Vagina (tissue), 2 donors: Measurements from ENCODE around the gene DPYD. TPM values are rescaled to one million over a fixed set of nuclear protein-coding genes. Genes with fewer than 3 reads are reported as not detected.

Experiments
- DNase-seq, 2 donors: peaks; one replicate each; pipeline ENCODE4 v3.0.0-alpha.2; 2017; ENCODE audit errors: extremely low spot score in 2 of 2
- H3K27ac ChIP-seq: fragments of 200-600 bp; sonication (generic); one replicate; pipeline ENCODE4 v1.5.1; 2019
- H3K27me3 ChIP-seq: fragments of 200-600 bp; sonication (generic); one replicate; pipeline ENCODE4 v1.5.1; 2019
- H3K36me3 ChIP-seq, 2 donors: fragments of 200-600 bp; sonication (generic); one replicate each; pipeline ENCODE4 v1.5.1; 2017 to 2019
- H3K4me1 ChIP-seq: fragments of 200-600 bp; sonication (generic); one replicate; pipeline ENCODE4 v1.5.1; 2019
- H3K4me3 ChIP-seq, 2 donors: fragments of 200-600 bp; sonication (generic); 1 replicate in 1 of 2; 2 replicates in 1 of 2; pipeline ENCODE4 v1.5.1; 2016 to 2019
- H3K9me3 ChIP-seq: fragments of 200-600 bp; sonication (generic); one replicate; pipeline ENCODE4 v1.5.1; 2019
- CTCF ChIP-seq, 3 experiments: fragments of 450-650 bp in 2 of 3; fragments of 200-600 bp in 1 of 3; sonication (generic) in 1 of 3; IDR thresholded peaks; one replicate each; pipeline ENCODE4 v1.5.1; 2017 to 2019; ENCODE audit warnings: antibody characterized with exemption in 3 of 3, mild to moderate bottlenecking in 2 of 3, moderate library complexity in 2 of 3
- POLR2A ChIP-seq, 2 donors: fragments of 450-650 bp; IDR thresholded peaks; one replicate each; pipeline ENCODE4 v1.6.1; 2017; ENCODE audit warnings: antibody characterized with exemption in 2 of 2, mild to moderate bottlenecking in 2 of 2, moderate library complexity in 2 of 2
- POLR2AphosphoS5 ChIP-seq, 2 donors: sonication (generic); formaldehyde crosslinking; IDR thresholded peaks; one replicate each; pipeline ENCODE4 v1.9.0; 2017; ENCODE audit warnings: antibody characterized with exemption in 2 of 2, mild to moderate bottlenecking in 2 of 2, low read depth in 1 of 2; ENCODE audit not compliant: insufficient read depth in 1 of 2
- intact Hi-C: fragments of 100-400 bp; cut with DNase I; formaldehyde crosslinking; loops from one replicate; pipeline ENCODE4 v1.15.1; 2023
- total RNA-seq: library from RNA; depleted of rRNA; stranded (reverse); fragments of >200 nt; gene quantifications from one replicate; pipeline ENCODE4 v1.2.3, GENCODE V29; 2016

The DPYD gene
- total RNA-seq, 1 donor from 2014 or later, result 45.7 TPM

- TF ChIP-seq POLR2A (IDR thresholded peaks at IDR 0.05) (no peak), POLR2AphosphoS5 (IDR thresholded peaks at IDR 0.05; ENCODE audit: insufficient read depth in 1 of 2, low read depth in 1 of 2) (no peak), CTCF (IDR thresholded peaks at IDR 0.05) (no peak)
- no peaks in the 10 kb centered on the region for H3K4me1 ChIP-seq
- no peaks in the 10 kb centered on the region for H3K36me3 ChIP-seq
- H3K27ac ChIP-seq, result no peak overlapping the region
- intact Hi-C loops, result no loop called here
- H3K4me3 ChIP-seq, result no peak overlapping the region
- no peaks in the 10 kb centered on the region for H3K27me3 ChIP-seq
- no peak for DNase-seq
- H3K9me3 ChIP-seq, result no peaks in the 10 kb centered on the region
These were observed 310.7 kb downstream of the DPYD start for GRCh38 chr1:97610102-97610501.

- no peaks in the 10 kb centered on the region for H3K9me3 ChIP-seq
- no peak for DNase-seq
- intact Hi-C loops, result no loop called here
- H3K4me1 ChIP-seq, result no peaks in the 10 kb centered on the region
- no peaks in the 10 kb centered on the region for H3K36me3 ChIP-seq
- H3K27me3 ChIP-seq, result no peaks in the 10 kb centered on the region
- TF ChIP-seq CTCF (IDR thresholded peaks at IDR 0.05) (no peak), POLR2AphosphoS5 (IDR thresholded peaks at IDR 0.05; ENCODE audit: insufficient read depth in 1 of 2, low read depth in 1 of 2) (no peak), POLR2A (IDR thresholded peaks at IDR 0.05) (no peak)
- H3K4me3 ChIP-seq, result no peak overlapping the region
- H3K27ac ChIP-seq, result no peak overlapping the region
These were observed 312.6 kb downstream of the DPYD start for GRCh38 chr1:97608272-97608671.

GRCh38 chr1:97603776-97604175 is 317.1 kb downstream of the DPYD start:
- intact Hi-C loops, result no loop called here
- no peak for DNase-seq

GRCh38 chr1:97603218-97603617 is 317.6 kb downstream of the DPYD start:
- intact Hi-C loops, result no loop called here
- Histone ChIP-seq H3K4me3 (no peak overlapping the region), H3K27me3 (no peaks in the 10 kb centered on the region), H3K36me3 (no peaks in the 10 kb centered on the region), H3K9me3 (no peaks in the 10 kb centered on the region), H3K27ac (no peak overlapping the region), H3K4me1 (no peaks in the 10 kb centered on the region)
- no peak for DNase-seq
- TF ChIP-seq CTCF (IDR thresholded peaks at IDR 0.05) (no peak), POLR2AphosphoS5 (IDR thresholded peaks at IDR 0.05; ENCODE audit: insufficient read depth in 1 of 2, low read depth in 1 of 2) (no peak), POLR2A (IDR thresholded peaks at IDR 0.05) (no peak)

More at GRCh38 chr1:97603776-97604175, 317.1 kb downstream of the DPYD start:
- no peak for TF ChIP-seq POLR2A (IDR thresholded peaks at IDR 0.05)
- TF ChIP-seq CTCF (IDR thresholded peaks at IDR 0.05), result no peak
- TF ChIP-seq POLR2AphosphoS5 (IDR thresholded peaks at IDR 0.05; ENCODE audit: insufficient read depth in 1 of 2, low read depth in 1 of 2), result no peak
- no peaks in the 10 kb centered on the region for H3K9me3 ChIP-seq
- no peaks in the 10 kb centered on the region for H3K4me1 ChIP-seq
- H3K27ac ChIP-seq, result no peak overlapping the region
- no peaks in the 10 kb centered on the region for H3K36me3 ChIP-seq
- H3K4me3 ChIP-seq, result no peak overlapping the region
- H3K27me3 ChIP-seq, result no peaks in the 10 kb centered on the region

- DNase-seq, result no peak
- Histone ChIP-seq H3K27ac (no peak overlapping the region), H3K9me3 (no peaks in the 10 kb centered on the region), H3K4me3 (no peak overlapping the region), H3K27me3 (no peaks in the 10 kb centered on the region), H3K4me1 (no peaks in the 10 kb centered on the region), H3K36me3 (peaks cover 0 to 2% of the 10 kb centered on the region in 2 donors)
- intact Hi-C loops, result no loop called here
- TF ChIP-seq POLR2A (IDR thresholded peaks at IDR 0.05) (no peak), POLR2AphosphoS5 (IDR thresholded peaks at IDR 0.05; ENCODE audit: insufficient read depth in 1 of 2, low read depth in 1 of 2) (no peak), CTCF (IDR thresholded peaks at IDR 0.05) (no peak)
These were observed 321.4 kb downstream of the DPYD start for GRCh38 chr1:97599447-97599846.
